GM23338 (cell line): ENCODE results near the gene MARCHF3. TPM values are rescaled to one million over a fixed set of nuclear protein-coding genes. Genes with fewer than 3 reads are reported as not detected.

Source experiments
- ATAC-seq: fragments of 200-7000 bp; cut with Tn5 transposase; 3 replicates; pipeline ENCODE4 v1.9.1; 2020
- DNase-seq: peaks from one replicate; pipeline ENCODE4 v3.0.0-alpha.2; 2015; ENCODE audit warnings: low spot score
- H2AFZ ChIP-seq: fragments of 200-600 bp; sonication (generic); 2 replicates; pipeline ENCODE4 v1.8.0; 2016; ENCODE audit warnings: antibody characterized with exemption, mild to moderate bottlenecking, moderate library complexity
- H3F3A ChIP-seq: fragments of 200-600 bp; sonication (generic); replicated peaks from 2 replicates; pipeline ENCODE4 v1.8.0; 2017; ENCODE audit warnings: antibody characterized with exemption, mixed run types, low read depth
- H3K27ac ChIP-seq: fragments of 200-600 bp; sonication (generic); 2 replicates; pipeline ENCODE4 v1.6.1; 2016; ENCODE audit warnings: low read depth
- H3K27me3 ChIP-seq: fragments of 200-600 bp; sonication (generic); 2 replicates; pipeline ENCODE4 v1.8.0; 2016; ENCODE audit warnings: mild to moderate bottlenecking, mixed run types, moderate library complexity; ENCODE audit not compliant: insufficient read depth
- H3K36me3 ChIP-seq: fragments of 200-600 bp; sonication (generic); 2 replicates; pipeline ENCODE4 v1.8.0; 2016; ENCODE audit warnings: mild to moderate bottlenecking; ENCODE audit not compliant: insufficient read depth
- H3K4me1 ChIP-seq: fragments of 200-600 bp; sonication (generic); 2 replicates; pipeline ENCODE4 v1.8.0; 2016; ENCODE audit warnings: mild to moderate bottlenecking, moderate library complexity; ENCODE audit not compliant: insufficient read depth
- H3K4me2 ChIP-seq: fragments of 200-600 bp; sonication (generic); 2 replicates; pipeline ENCODE4 v1.7.1; 2017; ENCODE audit warnings: mixed run types
- H3K4me3 ChIP-seq: fragments of 200-600 bp; sonication (generic); 2 replicates; pipeline ENCODE4 v1.6.1; 2016; ENCODE audit warnings: mixed run types
- H3K79me2 ChIP-seq: fragments of 200-600 bp; sonication (generic); replicated peaks from 2 replicates; pipeline ENCODE4 v1.8.0; 2017; ENCODE audit warnings: mild to moderate bottlenecking; ENCODE audit not compliant: insufficient read depth
- H3K9me2 ChIP-seq: fragments of 200-600 bp; sonication (generic); 2 replicates; pipeline ENCODE4 v1.8.0; 2017; ENCODE audit not compliant: insufficient read depth
- H4K20me1 ChIP-seq: fragments of 200-600 bp; sonication (generic); replicated peaks from 2 replicates; pipeline ENCODE4 v1.8.0; 2017; ENCODE audit warnings: mild to moderate bottlenecking; ENCODE audit not compliant: insufficient read depth
- H3K27ac Mint-ChIP-seq: 2 replicates; pipeline ENCODE4 v1.8.0; 2020; ENCODE audit warnings: inconsistent platforms, mild to moderate bottlenecking, moderate library complexity, mixed read lengths
- H3K27me3 Mint-ChIP-seq: 3 replicates; pipeline ENCODE4 v1.8.0; 2022; ENCODE audit warnings: low read depth, mild to moderate bottlenecking, moderate library complexity, mixed read lengths, inconsistent platforms; ENCODE audit not compliant: insufficient read depth, poor library complexity
- H3K36me3 Mint-ChIP-seq: 3 replicates; pipeline ENCODE4 v1.8.0; 2021; ENCODE audit warnings: low read depth, mild to moderate bottlenecking, inconsistent platforms, moderate library complexity, mixed read lengths
- H3K4me1 Mint-ChIP-seq: 3 replicates; pipeline ENCODE4 v1.8.0; 2020; ENCODE audit warnings: mild to moderate bottlenecking, inconsistent platforms, mixed read lengths
- H3K4me3 Mint-ChIP-seq: 3 replicates; pipeline ENCODE4 v1.8.0; 2021; ENCODE audit warnings: moderate library complexity, mild to moderate bottlenecking, inconsistent platforms, mixed read lengths
- H3K9me3 Mint-ChIP-seq: 3 replicates; pipeline ENCODE4 v1.8.0; 2020; ENCODE audit warnings: moderate library complexity, mild to moderate bottlenecking, inconsistent platforms, mixed read lengths
- CREB1 ChIP-seq: fragments of 250-450 bp; sonication (Bioruptor Pico); IDR thresholded peaks from 2 replicates; pipeline ENCODE4 v1.5.0; 2020; ENCODE audit warnings: low read depth, mild to moderate bottlenecking, moderate library complexity
- CTCF ChIP-seq, 2 experiments: fragments of 200-600 bp in 1 of 2; sonication (generic) in 1 of 2; conservative IDR thresholded peaks; 2 replicates each; pipeline versions ENCODE4 v1.5.1 to v1.6.1; 2016 to 2017; ENCODE audit warnings: antibody characterized with exemption in 2 of 2, low read depth in 2 of 2, mild to moderate bottlenecking in 2 of 2, moderate library complexity in 1 of 2
- ETS1 ChIP-seq: IDR thresholded peaks from 2 replicates; pipeline ENCODE4 v1.6.1; 2016; ENCODE audit warnings: antibody characterized with exemption
- EZH2 ChIP-seq: fragments of 200-600 bp; sonication (generic); IDR thresholded peaks from one replicate; pipeline ENCODE4 v1.8.0; 2017; ENCODE audit warnings: antibody characterized with exemption, mild to moderate bottlenecking, low read depth; ENCODE audit not compliant: unreplicated experiment
- EZH2phosphoT487 ChIP-seq: fragments of 200-600 bp; sonication (generic); IDR thresholded peaks from one replicate; pipeline ENCODE4 v1.8.1; 2018; ENCODE audit warnings: antibody characterized with exemption; ENCODE audit not compliant: unreplicated experiment
- JUNB ChIP-seq: IDR thresholded peaks from one replicate; pipeline ENCODE4 v1.6.1; 2016; ENCODE audit warnings: antibody characterized with exemption; ENCODE audit not compliant: unreplicated experiment
- NANOG ChIP-seq: IDR thresholded peaks from 2 replicates; pipeline ENCODE4 v1.6.1; 2016; ENCODE audit warnings: antibody characterized with exemption, borderline replicate concordance
- POLR2AphosphoS5 ChIP-seq: IDR thresholded peaks from 2 replicates; pipeline ENCODE4 v1.6.1; 2016; ENCODE audit warnings: antibody characterized with exemption, low read depth
- REST ChIP-seq: IDR thresholded peaks from one replicate; pipeline ENCODE4 v1.6.1; 2018; ENCODE audit warnings: antibody characterized with exemption; ENCODE audit not compliant: unreplicated experiment
- STAT1 ChIP-seq: IDR thresholded peaks from one replicate; pipeline ENCODE4 v1.6.1; 2016; ENCODE audit warnings: antibody characterized with exemption; ENCODE audit not compliant: unreplicated experiment
- ZNF114 ChIP-seq: fragments of 250-450 bp; sonication (Bioruptor Pico); IDR thresholded peaks from 2 replicates; pipeline ENCODE4 v1.5.0; 2020; ENCODE audit warnings: mild to moderate bottlenecking, moderate library complexity
- ZNF331 ChIP-seq: fragments of 250-450 bp; sonication (Bioruptor Pico); IDR thresholded peaks from 2 replicates; pipeline ENCODE4 v1.5.0; 2020; ENCODE audit warnings: low read depth, mild to moderate bottlenecking, moderate library complexity
- ZNF462 ChIP-seq: fragments of 250-450 bp; sonication (Bioruptor Pico); IDR thresholded peaks from 2 replicates; pipeline ENCODE4 v1.5.0; 2020; ENCODE audit warnings: mild to moderate bottlenecking, moderate library complexity
- polyA plus RNA-seq: library from polyadenylated mRNA; unstranded; fragments of >200 nt; fragmentation: Nextera tagmentation; extraction: Ambion mirVana; gene quantifications from 2 replicates; pipeline ENCODE4 v1.2.1, GENCODE V29; 2016
- total RNA-seq: library from RNA; depleted of rRNA; stranded (reverse); fragments of >200 nt; shearing (Covaris generic); gene quantifications from 2 replicates; pipeline ENCODE4 v1.2.3, GENCODE V29; 2014

MARCHF3 gene
- total and polyA plus RNA-seq, 2 experiments from 2014 or later = 7.0 to 12.7 TPM

- H3K27ac ChIP-seq = no peak overlapping the region
- peaks cover 32% of the 10 kb centered on the region for H3K4me1 ChIP-seq
- peaks cover 6% of the 10 kb centered on the region; the same call in 1 of the 2 replicates for H3K9me2 ChIP-seq
- 0 out of 2 replicates have a peak, but pooled peaks cover 6% of the 10 kb centered on the region for H3K79me2 ChIP-seq
- H3K4me1 Mint-ChIP-seq = peaks cover 29% of the 10 kb centered on the region
- no peak overlapping the region for H3K4me3 Mint-ChIP-seq
- no peaks in the 10 kb centered on the region for H3K36me3 ChIP-seq
- TF ChIP-seq CREB1 (CRISPR knock-in tag) (no peak), POLR2AphosphoS5 (no peak), JUNB (no peak), STAT1 (no peak), ZNF462 (CRISPR knock-in tag) (no peak), EZH2 (no peak), ZNF331 (CRISPR knock-in tag) (no peak), ETS1 (no peak), EZH2phosphoT487 (no peak), REST (no peak), CTCF (conservative IDR thresholded peaks at IDR 0.05; ENCODE audit: low read depth in 2 of 2) (no peak), ZNF114 (CRISPR knock-in tag) (no peak), NANOG (no peak)
- H3K9me3 Mint-ChIP-seq = no peaks in the 10 kb centered on the region
- no peak for DNase-seq
- no peaks in the 10 kb centered on the region for H3K36me3 Mint-ChIP-seq
- no peak for ATAC-seq
- H3K27me3 Mint-ChIP-seq = no peaks in the 10 kb centered on the region
- H2AFZ ChIP-seq = no peak overlapping the region
- no peak overlapping the region for H3K4me3 ChIP-seq
- H3K27me3 ChIP-seq = no peaks in the 10 kb centered on the region
- H3F3A ChIP-seq = no peaks in the 10 kb centered on the region
- no peaks in the 10 kb centered on the region for H4K20me1 ChIP-seq
- H3K4me2 ChIP-seq = no peak overlapping the region
- no peak overlapping the region for H3K27ac Mint-ChIP-seq
Observed at GRCh38 chr5:126924331-126925033, 105.9 kb downstream of the MARCHF3 start.
